Pancreas (tissue), 10 donors: ENCODE data around the gene RPL11. TPM values are rescaled to one million over a fixed set of nuclear protein-coding genes. Genes with fewer than 3 reads are reported as not detected.

Experiments used
- ATAC-seq, 4 donors: fragments of 200-7000 bp; cut with Tn5 transposase; one replicate each; pipeline versions ENCODE4 v1.8.0 to v1.9.1; 2020; ENCODE audit warnings: mild to moderate bottlenecking in 4 of 4, moderate library complexity in 4 of 4
- DNase-seq, 6 donors: peaks; one replicate each; pipeline ENCODE4 v3.0.0-alpha.2; 2020
- FAIRE-seq: peaks from 2 replicates; lab custom pipeline; 2012; peaks lifted over from hg19 to GRCh38; lab: Jason Lieb, UNC
- H3K27ac ChIP-seq, 4 donors: fragments of 200-600 bp; sonication (generic); 1 replicate in 3 of 4; 2 replicates in 1 of 4; pipeline versions ENCODE4 v1.5.0 to v1.8.0; 2020
- H3K27me3 ChIP-seq, 4 donors: fragments of 200-600 bp; one replicate each; pipeline ENCODE4 v1.8.0; 2021
- H3K36me3 ChIP-seq, 3 donors: fragments of 200-600 bp; sonication (generic) in 1 of 3; one replicate each; pipeline versions ENCODE4 v1.5.0 to v1.8.0; 2020 to 2021
- H3K4me1 ChIP-seq, 3 donors: fragments of 200-600 bp; one replicate each; pipeline ENCODE4 v1.8.0; 2021
- H3K4me3 ChIP-seq, 4 donors: fragments of 200-600 bp; sonication (generic) in 2 of 4; one replicate each; pipeline versions ENCODE4 v1.5.0 to v1.8.0; 2020 to 2021
- H3K9me3 ChIP-seq, 4 donors: fragments of 200-600 bp; one replicate each; pipeline ENCODE4 v1.8.0; 2021
- CTCF ChIP-seq, 4 donors: fragments of 200-600 bp; sonication (generic) in 3 of 4; IDR thresholded peaks; one replicate each; pipeline versions ENCODE4 v1.5.0 to v1.8.0; 2021; ENCODE audit warnings: antibody characterized with exemption in 4 of 4
- WGBS, 2 donors: extraction: QIAGEN DNeasy Blood & Tissue Kit; methylation state at CpG; one replicate each; pipeline ENCODE4 v1.1.7; 2013; 5-methylcytosine and 5-hydroxymethylcytosine counted together
- intact Hi-C, 3 donors: fragments of 100-400 bp; cut with DNase I; formaldehyde crosslinking; loops; one replicate each; pipeline versions ENCODE4 v1.11.1 to v1.14.2; 2022
- polyA plus RNA-seq, 2 donors: library from polyadenylated mRNA; stranded (reverse); fragments of 200-250 nt; gene quantifications; one replicate each; pipeline ENCODE4 v1.2.3, GENCODE V29; 2013
- total RNA-seq, 6 donors: library from RNA; stranded (reverse); fragmentation: NEBNext Ultra II Directional in 4 of 6; extraction: Animal tissue kit (Norgen Biotek cat#: 25700) in 4 of 6; gene quantifications; one replicate each; pipeline versions ENCODE4 v1.2.1 to v1.2.4, GENCODE V29; 2021 to 2023
- donor health status: healthy with polysubstance abuse.
- donor health status: DM: no; HTN: no; CAD: no; lungs with moderate emphysema.
- donor health status: DM: no; HTN: no; CAD: no.
- donor health status: control.
- donor health status: control.
- donor health status: Bipolar disorder and iron deficiency.
- donor health status: DM: yes; HTN: yes; CAD: no.
- donor health status: DM: no; HTN: no; CAD: no.
- donor health status: DM: no; HTN: no; CAD: no.
- donor health status: DM: yes; HTN: yes; CAD: no.

Gene RPL11
- total and polyA plus RNA-seq, 8 donors, result 511 to 1,484 (median 734) TPM

GRCh38 chr1:23664837-23665795 is 26.5 kb upstream of the RPL11 start:
- intact Hi-C loops, result no loop called here
- no peaks in the 10 kb centered on the region for H3K4me1 ChIP-seq
- ATAC-seq (no peak), FAIRE-seq (no peak), DNase-seq (no peak)
- H3K4me3 ChIP-seq, result no peak overlapping the region
- no peaks in the 10 kb centered on the region for H3K36me3 ChIP-seq
- TF ChIP-seq CTCF (IDR thresholded peaks at IDR 0.05), result no peak
- WGBS, 2 donors, result 58 to 64% methylated on average over 11 of the region's 11 CpGs
- no peak overlapping the region for H3K27ac ChIP-seq
- H3K9me3 ChIP-seq, result no peaks in the 10 kb centered on the region
- H3K27me3 ChIP-seq, result no peaks in the 10 kb centered on the region

- WGBS, 2 donors, result 65 to 73% methylated on average over 4 of the region's 4 CpGs
- TF ChIP-seq CTCF (IDR thresholded peaks at IDR 0.05), result no peak
- DNase-seq (no peak), ATAC-seq (no peak), FAIRE-seq (no peak)
- H3K4me1 ChIP-seq, result no peaks in the 10 kb centered on the region
- H3K27me3 ChIP-seq, result no peaks in the 10 kb centered on the region
- no peak overlapping the region for H3K27ac ChIP-seq
- H3K9me3 ChIP-seq, result no peaks in the 10 kb centered on the region
- H3K36me3 ChIP-seq, result no peaks in the 10 kb centered on the region
- no peak overlapping the region for H3K4me3 ChIP-seq
- intact Hi-C loops, result no loop called here
These were observed 24.2 kb upstream of the RPL11 start for GRCh38 chr1:23667411-23667810.

- no peak for TF ChIP-seq CTCF (IDR thresholded peaks at IDR 0.05)
- Histone ChIP-seq H3K9me3 (no peaks in the 10 kb centered on the region), H3K4me1 (no peaks in the 10 kb centered on the region), H3K36me3 (no peaks in the 10 kb centered on the region), H3K27ac (no peak overlapping the region), H3K4me3 (no peak overlapping the region), H3K27me3 (no peaks in the 10 kb centered on the region)
- intact Hi-C loops, result no loop called here
- ATAC-seq (no peak), DNase-seq (no peak), FAIRE-seq (no peak)
- WGBS, 2 donors, result 67 to 72% methylated on average over 2 of the region's 2 CpGs
These were observed 20.9 kb upstream of the RPL11 start for GRCh38 chr1:23670709-23671108.

GRCh38 chr1:23673086-23673813 is 18.4 kb upstream of the RPL11 start:
- H3K4me1 ChIP-seq, result no peaks in the 10 kb centered on the region
- no peaks in the 10 kb centered on the region for H3K27me3 ChIP-seq
- H3K36me3 ChIP-seq, result no peaks in the 10 kb centered on the region
- ATAC-seq (peak; percentile 78 to 94 (median 84)), FAIRE-seq (no peak), DNase-seq (peak in 4 of 6 donors; percentile 23 to 60 (median 36))
- 7 to 8% methylated on average over 6 of the region's 6 CpGs for WGBS, 2 donors
- intact Hi-C loops, result no loop called here
- no peak overlapping the region for H3K27ac ChIP-seq
- TF ChIP-seq CTCF (IDR thresholded peaks at IDR 0.05), result no peak
- no peak overlapping the region for H3K4me3 ChIP-seq
- H3K9me3 ChIP-seq, result no peaks in the 10 kb centered on the region
